OCI-LY1 (cell line): Measurements from ENCODE around the gene AGAP1.

Experiments used
- EZH2 ChIP-seq: fragments of 200-600 bp; sonication (generic), shearing (Covaris generic); IDR thresholded peaks from 2 replicates; pipeline ENCODE4 v1.8.0; 2017; ENCODE audit warnings: borderline replicate concordance, mixed run types, mild to moderate bottlenecking, antibody characterized with exemption, low read length, moderate library complexity, mixed read lengths
- TF ChIP-seq, protein P1 (sequence below): fragments of 200-600 bp; sonication (generic), shearing (Covaris generic); IDR thresholded peaks from 2 replicates; pipeline ENCODE4 v1.5.1; 2017; ENCODE audit warnings: mild to moderate bottlenecking, antibody characterized with exemption, low read length, moderate library complexity, mixed read lengths

GRCh38 chr2:235508371-235509160, 14.7 kb downstream of the AGAP1 start:
- TF ChIP-seq, protein P1, sequence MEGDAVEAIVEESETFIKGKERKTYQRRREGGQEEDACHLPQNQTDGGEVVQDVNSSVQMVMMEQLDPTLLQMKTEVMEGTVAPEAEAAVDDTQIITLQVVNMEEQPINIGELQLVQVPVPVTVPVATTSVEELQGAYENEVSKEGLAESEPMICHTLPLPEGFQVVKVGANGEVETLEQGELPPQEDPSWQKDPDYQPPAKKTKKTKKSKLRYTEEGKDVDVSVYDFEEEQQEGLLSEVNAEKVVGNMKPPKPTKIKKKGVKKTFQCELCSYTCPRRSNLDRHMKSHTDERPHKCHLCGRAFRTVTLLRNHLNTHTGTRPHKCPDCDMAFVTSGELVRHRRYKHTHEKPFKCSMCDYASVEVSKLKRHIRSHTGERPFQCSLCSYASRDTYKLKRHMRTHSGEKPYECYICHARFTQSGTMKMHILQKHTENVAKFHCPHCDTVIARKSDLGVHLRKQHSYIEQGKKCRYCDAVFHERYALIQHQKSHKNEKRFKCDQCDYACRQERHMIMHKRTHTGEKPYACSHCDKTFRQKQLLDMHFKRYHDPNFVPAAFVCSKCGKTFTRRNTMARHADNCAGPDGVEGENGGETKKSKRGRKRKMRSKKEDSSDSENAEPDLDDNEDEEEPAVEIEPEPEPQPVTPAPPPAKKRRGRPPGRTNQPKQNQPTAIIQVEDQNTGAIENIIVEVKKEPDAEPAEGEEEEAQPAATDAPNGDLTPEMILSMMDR: no peak
- no peak for TF ChIP-seq EZH2
